Sigmoid colon (tissue), 4 donors: ENCODE results near the gene OR10P1.

Experiments used
- CTCF ChIP-seq, 4 experiments: fragments of 450-650 bp in 3 of 4; fragments of 200-600 bp in 1 of 4; IDR thresholded peaks; one replicate each; pipeline ENCODE4 v1.5.1; 2016 to 2019; ENCODE audit warnings: antibody characterized with exemption in 4 of 4, mild to moderate bottlenecking in 3 of 4, moderate library complexity in 2 of 4
- EP300 ChIP-seq, 4 donors: sonication (generic); formaldehyde crosslinking; IDR thresholded peaks; one replicate each; pipeline ENCODE4 v1.6.1; 2017; ENCODE audit warnings: antibody characterized with exemption in 4 of 4
- POLR2A ChIP-seq, 2 donors: fragments of 450-650 bp; IDR thresholded peaks; one replicate each; pipeline ENCODE4 v1.6.1; 2016; ENCODE audit warnings: antibody characterized with exemption in 2 of 2, mild to moderate bottlenecking in 2 of 2, moderate library complexity in 2 of 2
- POLR2AphosphoS5 ChIP-seq, 4 donors: sonication (generic); formaldehyde crosslinking; IDR thresholded peaks; one replicate each; pipeline ENCODE4 v1.6.1; 2017; ENCODE audit warnings: antibody characterized with exemption in 4 of 4

- TF ChIP-seq POLR2A (IDR thresholded peaks at IDR 0.05): no peak
- TF ChIP-seq CTCF (IDR thresholded peaks at IDR 0.05): no peak
- peak in 1 of 4 donors; percentile 6 for TF ChIP-seq POLR2AphosphoS5 (IDR thresholded peaks at IDR 0.05)
- no peak for TF ChIP-seq EP300 (IDR thresholded peaks at IDR 0.05)
These were observed 49.0 kb downstream of the OR10P1 start for GRCh38 chr12:55685671-55686070.
